ENCODE measurements around the gene NCOA1. TPM values are rescaled to one million over a fixed set of nuclear protein-coding genes. Genes with fewer than 3 reads are reported as not detected.
A peak's percentile ranks its signal among the peaks of the same experiment; 100 is the strongest.

Gene NCOA1
- total and polyA plus RNA-seq, 5 experiments from 2014 or later, result 13.0 to 44.8 (median 27.2) TPM

DNA sequence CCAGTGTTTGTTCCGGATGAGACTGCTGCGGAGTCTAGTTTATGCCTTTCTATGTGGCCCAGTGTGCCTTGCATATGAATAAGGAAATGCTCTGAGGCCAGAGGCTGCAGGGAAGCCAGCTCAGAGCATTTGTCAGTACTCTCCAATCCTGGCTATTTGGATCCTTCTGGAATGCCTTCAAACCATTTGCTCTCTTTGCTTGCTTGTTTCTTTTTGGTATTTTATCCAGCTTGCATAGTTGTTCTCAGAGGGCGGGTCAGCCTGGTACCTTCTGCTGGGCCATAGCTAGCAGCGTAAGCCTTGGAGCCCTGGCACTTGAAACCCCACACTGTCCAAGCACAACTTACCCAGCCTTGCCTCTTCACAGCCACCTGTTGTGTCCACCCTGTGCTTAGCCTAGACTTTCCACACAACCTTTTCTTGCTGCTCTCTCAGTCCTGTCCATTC, 322.7 kb downstream of the NCOA1 start:
- Mint-ChIP-seq H3K4me1 (peaks cover 0 to 6% (median 0%) of the 10 kb centered on the region in 4 donors), H3K9me3 (no peaks in the 10 kb centered on the region), H3K4me3 (no peak overlapping the region), H3K36me3 (peaks cover 0 to 36% (median 9%) of the 10 kb centered on the region in 3 donors), H3K27me3 (no peaks in the 10 kb centered on the region), H3K27ac (no peak overlapping the region)
- no peak for DNase-seq
- ATAC-seq, result no peak
- POLR2A ChIA-PET, result no interaction called here

DNA sequence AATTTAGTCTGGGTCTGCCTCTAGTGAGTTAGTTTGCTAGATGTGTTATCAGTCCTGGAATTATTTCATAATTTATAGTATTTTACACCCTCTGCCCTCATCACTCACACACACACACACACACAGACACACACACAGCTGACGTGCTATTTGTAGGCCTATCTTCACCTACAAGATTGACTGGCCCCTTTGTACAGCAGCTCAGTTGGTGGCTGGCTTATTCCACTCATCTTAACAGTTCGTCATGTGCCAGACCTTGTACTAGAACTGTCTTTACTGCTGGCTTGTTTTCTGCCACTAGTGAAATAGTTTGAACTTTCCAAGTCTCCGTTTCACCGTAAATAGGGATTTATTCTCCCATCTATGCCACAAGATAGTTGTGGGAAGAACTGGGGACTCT, 323.5 kb downstream of the NCOA1 start:
- Mint-ChIP-seq H3K9me3 (no peaks in the 10 kb centered on the region), H3K4me1 (no peaks in the 10 kb centered on the region), H3K4me3 (no peak overlapping the region), H3K27ac (no peak overlapping the region), H3K36me3 (peaks cover 0 to 38% (median 9%) of the 10 kb centered on the region in 3 donors), H3K27me3 (no peaks in the 10 kb centered on the region)
- no peak for DNase-seq
- ATAC-seq, result no peak
- POLR2A ChIA-PET, result no interaction called here

- Mint-ChIP-seq H3K4me1 (no peaks in the 10 kb centered on the region), H3K9me3 (no peaks in the 10 kb centered on the region), H3K27ac (no peak overlapping the region), H3K4me3 (no peak overlapping the region), H3K36me3 (peaks cover 0 to 41% (median 9%) of the 10 kb centered on the region in 3 donors), H3K27me3 (no peaks in the 10 kb centered on the region)
- ATAC-seq (no peak), DNase-seq (peak in 1 of 10 donors; percentile 1)
- POLR2A ChIA-PET, result interaction anchor here (0.6 kb wide), 1 partner anchor 394 kb away, joined by 3 read pairs; no protein-coding TSS in a partner anchor
These were observed 324.1 kb downstream of the NCOA1 start for GRCh38 chr2:24815171-24815570.

DNA sequence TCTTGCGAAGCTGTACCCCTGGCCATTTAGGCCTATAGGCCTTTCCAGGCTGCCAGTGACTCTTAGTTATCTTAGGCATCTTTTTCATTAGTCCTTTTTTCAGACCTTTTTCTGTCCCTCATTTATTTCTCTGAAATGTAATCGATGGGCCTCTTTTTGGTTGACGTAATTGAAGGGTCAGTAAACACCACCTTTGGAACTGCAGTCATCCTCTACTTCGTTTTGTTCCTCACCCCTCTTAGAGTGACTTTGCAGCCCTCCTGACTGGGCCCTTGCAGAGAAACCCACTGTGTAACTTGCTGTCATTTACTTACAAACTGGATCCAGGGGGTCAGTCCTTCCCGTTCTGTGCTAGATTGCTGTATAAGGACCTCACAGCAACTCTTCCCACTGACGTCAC, 325.4 kb downstream of the NCOA1 start:
- DNase-seq (peak in 1 of 10 donors; percentile 7), ATAC-seq (no peak)
- no peaks in the 10 kb centered on the region for H3K9me3 Mint-ChIP-seq
- H3K27ac Mint-ChIP-seq, result peak overlapping the region in 1 of 10 donors; percentile 2
- no peaks in the 10 kb centered on the region for H3K4me1 Mint-ChIP-seq
- peaks cover 0 to 48% (median 9%) of the 10 kb centered on the region in 3 donors for H3K36me3 Mint-ChIP-seq
- H3K4me3 Mint-ChIP-seq, result no peak overlapping the region
- no peaks in the 10 kb centered on the region for H3K27me3 Mint-ChIP-seq
- POLR2A ChIA-PET, result no interaction called here

DNA sequence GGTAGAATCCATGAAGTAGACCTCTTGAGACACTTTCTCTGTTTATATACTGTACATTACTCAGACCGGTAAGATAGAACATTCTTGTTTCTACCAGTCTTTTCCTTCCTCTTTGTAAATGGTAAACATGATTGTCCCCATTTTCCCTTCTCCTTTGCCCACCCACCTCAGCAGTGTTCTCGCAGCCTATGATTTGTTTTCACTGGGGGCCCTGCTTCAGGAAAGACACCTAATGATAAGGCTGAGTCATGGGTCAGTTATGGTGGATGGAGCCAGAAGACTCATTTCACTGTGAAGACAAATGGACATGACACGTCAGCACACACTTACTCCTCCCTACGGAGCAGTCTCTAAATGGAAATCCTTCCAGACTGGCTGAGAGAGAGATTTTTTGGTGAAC, 325.8 kb downstream of the NCOA1 start:
- Mint-ChIP-seq H3K36me3 (peaks cover 0 to 52% (median 9%) of the 10 kb centered on the region in 3 donors), H3K27ac (peak overlapping the region in 2 of 10 donors; percentile 5 to 16), H3K27me3 (no peaks in the 10 kb centered on the region), H3K4me1 (no peaks in the 10 kb centered on the region), H3K9me3 (no peaks in the 10 kb centered on the region), H3K4me3 (no peak overlapping the region)
- no peak for ATAC-seq
- DNase-seq, result no peak
- POLR2A ChIA-PET, result no interaction called here

GRCh38 chr2:24818721-24819167, 327.7 kb downstream of the NCOA1 start:
- H3K27ac Mint-ChIP-seq, result peak overlapping the region in 3 of 10 donors; percentile 13 to 79 (median 27)
- H3K4me1 Mint-ChIP-seq, result no peaks in the 10 kb centered on the region
- POLR2A ChIA-PET, result no interaction called here
- no peaks in the 10 kb centered on the region for H3K27me3 Mint-ChIP-seq
- ATAC-seq, result no peak
- H3K9me3 Mint-ChIP-seq, result no peaks in the 10 kb centered on the region
- peaks cover 0 to 62% (median 9%) of the 10 kb centered on the region in 3 donors for H3K36me3 Mint-ChIP-seq
- H3K4me3 Mint-ChIP-seq, result no peak overlapping the region
- peak in 1 of 10 donors; percentile 7 for DNase-seq

GRCh38 chr2:24819442-24820174, 328.6 kb downstream of the NCOA1 start:
- POLR2A ChIA-PET, result no interaction called here
- ATAC-seq, result no peak
- no peaks in the 10 kb centered on the region for H3K9me3 Mint-ChIP-seq
- no peaks in the 10 kb centered on the region for H3K27me3 Mint-ChIP-seq
- DNase-seq, result peak in 1 of 10 donors; percentile 11
- no peaks in the 10 kb centered on the region for H3K4me1 Mint-ChIP-seq
- no peak overlapping the region for H3K4me3 Mint-ChIP-seq
- peaks cover 0 to 59% (median 9%) of the 10 kb centered on the region in 3 donors for H3K36me3 Mint-ChIP-seq
- peak overlapping the region in 1 of 10 donors; percentile 17 for H3K27ac Mint-ChIP-seq

GRCh38 chr2:24820175-24820513, 329.1 kb downstream of the NCOA1 start:
- Mint-ChIP-seq H3K9me3 (no peaks in the 10 kb centered on the region), H3K27me3 (no peaks in the 10 kb centered on the region), H3K36me3 (peaks cover 0 to 59% (median 9%) of the 10 kb centered on the region in 3 donors), H3K4me1 (no peaks in the 10 kb centered on the region), H3K4me3 (no peak overlapping the region), H3K27ac (no peak overlapping the region)
- no peak for DNase-seq
- ATAC-seq, result no peak
- POLR2A ChIA-PET, result no interaction called here

Other genes starting within 250 kb of the NCOA1 start
- gene ITSN2, start 130.7 kb upstream of the NCOA1 start, total RNA-seq, result 100 to 1,000 TPM; 141 to 156 TPM
- gene ITSN2, start 130.7 kb upstream of the NCOA1 start, polyA plus RNA-seq, result 10 to 100 TPM; 45.9 to 57.8 (median 47.1) TPM

All from naive thymus-derived CD8-positive, alpha-beta T cell (primary cell).